ENCODE measurements around the gene B3GNT8. TPM values are rescaled to one million over a fixed set of nuclear protein-coding genes. Genes with fewer than 3 reads are reported as not detected.
"Not testable (repeated sequence)": the region's sequence is repeated elsewhere in the genome, so short reads cannot be mapped to it uniquely, and the experiment has no call there.

Gene B3GNT8
- total and polyA plus RNA-seq, 9 donors, result 0.51 to 2.2 (median 1.2) TPM; not detected in 1

- DNase-seq, result no peak
- no peak overlapping the region for H3K4me3 ChIP-seq
- intact Hi-C loops (cut with DNase I), result no loop called here
Measured at GRCh38 chr19:41392775-41393174, 34.4 kb downstream of the B3GNT8 start.

GRCh38 chr19:41391618-41392017 lies 35.6 kb downstream of the B3GNT8 start:
- DNase-seq, result no peak
- TF ChIP-seq CTCF (IDR thresholded peaks at IDR 0.05), result no peak
- TF ChIP-seq EP300 (IDR thresholded peaks at IDR 0.05), result no peak
- TF ChIP-seq POLR2A (IDR thresholded peaks at IDR 0.05), result no peak
- Histone ChIP-seq H3K27me3 (no peaks in the 10 kb centered on the region), H3K36me3 (no peaks in the 10 kb centered on the region), H3K9me3 (no peaks in the 10 kb centered on the region), H3K4me3 (no peak overlapping the region), H3K27ac (no peak overlapping the region), H3K4me1 (ENCODE audit: insufficient read depth) (peaks cover 2% of the 10 kb centered on the region)
- 84 to 90% (median 86%) methylated on average over 11 of the region's 11 CpGs for WGBS, 3 donors
- intact Hi-C loops (cut with DNase I), result no loop called here

More at GRCh38 chr19:41392775-41393174, 34.4 kb downstream of the B3GNT8 start:
- 67 to 80% (median 74%) methylated on average over 12 of the region's 12 CpGs for WGBS, 3 donors
- TF ChIP-seq POLR2A (IDR thresholded peaks at IDR 0.05) (no peak), CTCF (IDR thresholded peaks at IDR 0.05) (no peak), EP300 (IDR thresholded peaks at IDR 0.05) (no peak)
- H3K36me3 ChIP-seq, result no peaks in the 10 kb centered on the region
- H3K27ac ChIP-seq, result no peak overlapping the region
- peaks cover 2% of the 10 kb centered on the region for H3K4me1 ChIP-seq (ENCODE audit: insufficient read depth)
- no peaks in the 10 kb centered on the region for H3K27me3 ChIP-seq
- no peaks in the 10 kb centered on the region for H3K9me3 ChIP-seq

- intact Hi-C loops (cut with DNase I), result no loop called here
- DNase-seq, result peak; percentile 52 to 85 (median 69)
- Histone ChIP-seq H3K36me3 (no peaks in the 10 kb centered on the region), H3K27ac (no peak overlapping the region), H3K27me3 (no peaks in the 10 kb centered on the region), H3K4me1 (ENCODE audit: insufficient read depth) (no peaks in the 10 kb centered on the region), H3K9me3 (no peaks in the 10 kb centered on the region), H3K4me3 (no peak overlapping the region)
- 23 to 48% (median 25%) methylated on average over 13 of the region's 13 CpGs for WGBS, 3 donors
- TF ChIP-seq CTCF (IDR thresholded peaks at IDR 0.05) (no peak), EP300 (IDR thresholded peaks at IDR 0.05) (no peak), POLR2A (IDR thresholded peaks at IDR 0.05) (no peak)
Measured at GRCh38 chr19:41386442-41386841, 40.7 kb downstream of the B3GNT8 start.

- Histone ChIP-seq H3K4me1 (ENCODE audit: insufficient read depth) (no peaks in the 10 kb centered on the region), H3K9me3 (no peaks in the 10 kb centered on the region), H3K36me3 (no peaks in the 10 kb centered on the region), H3K27me3 (no peaks in the 10 kb centered on the region), H3K4me3 (no peak overlapping the region), H3K27ac (no peak overlapping the region)
- TF ChIP-seq EP300 (IDR thresholded peaks at IDR 0.05), result no peak
- TF ChIP-seq POLR2A (IDR thresholded peaks at IDR 0.05), result no peak
- no peak for TF ChIP-seq CTCF (IDR thresholded peaks at IDR 0.05)
- WGBS, 3 donors, result 84 to 88% (median 87%) methylated on average over 5 of the region's 5 CpGs
- DNase-seq, result no peak
- intact Hi-C loops (cut with DNase I), result no loop called here
Measured at GRCh38 chr19:41384351-41384750, 42.8 kb downstream of the B3GNT8 start.

GRCh38 chr19:41381536-41381935 lies 45.6 kb downstream of the B3GNT8 start:
- H3K27ac ChIP-seq; intact Hi-C loops (cut with DNase I): not testable (repeated sequence)
- 92 to 95% (median 93%) methylated on average over 8 of the region's 8 CpGs for WGBS, 3 donors

More at GRCh38 chr19:41381536-41381935, 45.6 kb downstream of the B3GNT8 start:
- not testable (repeated sequence) for H3K27me3 ChIP-seq; H3K36me3 ChIP-seq; H3K9me3 ChIP-seq; H3K4me1 ChIP-seq (ENCODE audit: insufficient read depth); DNase-seq; H3K4me3 ChIP-seq
